Activated gamma-delta T cell treated with Interleukin-2 at 50 U/mL for 16 hours (primary cell): Measurements from ENCODE around the gene TADA2B.
"Not testable (repeated sequence)": the region's sequence is repeated elsewhere in the genome, so short reads cannot be mapped to it uniquely, and the experiment has no call there.

Source experiments
- DNase-seq: peaks from one replicate; pipeline ENCODE4 v3.0.0-alpha.2; 2020

Gene TADA2B

GRCh38 chr4:7083597-7084563 lies 40.7 kb downstream of the TADA2B start:
- DNase-seq: no peak

GRCh38 chr4:7084564-7084961 lies 41.4 kb downstream of the TADA2B start:
- not testable (repeated sequence) for DNase-seq

GRCh38 chr4:7086384-7086783 lies 43.2 kb downstream of the TADA2B start:
- DNase-seq: no peak

- no peak for DNase-seq
These were observed 43.9 kb downstream of the TADA2B start for GRCh38 chr4:7087036-7087435.

GRCh38 chr4:7089213-7089986 lies 46.2 kb downstream of the TADA2B start:
- no peak for DNase-seq

GRCh38 chr4:7092026-7092425 lies 48.9 kb downstream of the TADA2B start:
- no peak for DNase-seq

- DNase-seq: no peak
These were observed 51.7 kb downstream of the TADA2B start for GRCh38 chr4:7094916-7095315.

GRCh38 chr4:7095611-7096155 lies 52.5 kb downstream of the TADA2B start:
- DNase-seq: no peak

- no peak for DNase-seq
These were observed 53.1 kb downstream of the TADA2B start for GRCh38 chr4:7096236-7096635.

- peak; percentile 36 for DNase-seq
These were observed 58.7 kb downstream of the TADA2B start for GRCh38 chr4:7101692-7102515.

GRCh38 chr4:7102516-7102909 lies 59.3 kb downstream of the TADA2B start:
- not testable (repeated sequence) for DNase-seq

- peak; percentile 67 for DNase-seq
These were observed 59.9 kb downstream of the TADA2B start for GRCh38 chr4:7103031-7103606.

- DNase-seq: no peak
These were observed 60.6 kb downstream of the TADA2B start for GRCh38 chr4:7103607-7104365.

- DNase-seq: no peak
These were observed 61.3 kb downstream of the TADA2B start for GRCh38 chr4:7104366-7105031.

- no peak for DNase-seq
These were observed 62.1 kb downstream of the TADA2B start for GRCh38 chr4:7105276-7105675.

GRCh38 chr4:7107166-7107905 lies 64.2 kb downstream of the TADA2B start:
- no peak for DNase-seq
